ENCODE measurements around the gene PMFBP1. TPM values are rescaled to one million over a fixed set of nuclear protein-coding genes. Genes with fewer than 3 reads are reported as not detected.

The PMFBP1 gene
- total RNA-seq, 2 experiments from 2014 or later, result 2.0 to 3.1 TPM

DNA sequence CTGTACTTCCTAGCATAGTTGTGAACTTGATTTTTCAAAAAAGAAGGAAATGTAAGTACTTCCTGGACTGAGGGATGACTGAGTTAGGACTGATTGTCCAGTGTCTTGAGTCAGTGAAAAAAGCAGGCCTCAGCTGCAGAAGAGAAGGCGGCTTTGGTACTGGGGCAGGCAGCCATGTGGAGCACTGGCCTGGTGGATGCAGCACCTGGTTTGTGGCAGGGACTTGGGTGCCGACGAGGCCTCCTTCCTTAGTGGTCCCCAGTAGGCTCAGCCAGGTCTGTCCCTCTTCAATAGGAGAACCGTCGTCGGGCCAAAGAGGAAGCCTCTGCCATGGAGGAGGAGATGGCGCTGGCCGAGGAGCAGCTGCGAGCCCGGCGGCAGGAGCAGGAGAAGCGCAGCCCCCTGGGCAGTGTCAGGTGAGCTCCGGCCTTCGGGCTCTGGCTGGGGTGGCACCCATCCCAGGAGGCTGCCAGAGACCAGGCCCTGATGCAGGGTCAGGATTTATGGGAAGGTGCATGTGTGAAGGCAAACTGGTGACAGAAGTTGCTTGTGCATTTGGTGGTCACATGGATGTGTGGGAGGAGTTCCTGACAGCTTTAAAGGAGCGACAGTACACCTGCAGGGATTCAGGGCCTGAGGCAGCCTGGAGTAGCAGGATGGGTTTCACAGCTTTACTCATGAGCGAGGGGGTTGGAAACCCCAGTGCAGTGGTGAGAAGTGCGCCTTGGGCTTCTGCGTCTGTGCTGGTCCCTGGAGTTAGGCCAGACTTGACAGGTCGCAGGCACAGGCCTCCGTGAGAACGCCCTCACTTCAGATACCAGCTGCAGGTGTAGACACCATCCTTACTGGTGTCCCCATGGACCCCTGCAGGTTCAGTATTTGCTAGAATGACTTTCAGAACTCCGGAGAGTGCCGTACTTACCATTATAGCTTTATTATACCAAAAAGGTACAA, 61.0 kb downstream of the PMFBP1 start:
- no peak overlapping the region for H3K27ac ChIP-seq (ENCODE audit: low read depth, low read length, poor library complexity, severe bottlenecking)
- H2AFZ ChIP-seq (ENCODE audit: low read length), result no peak overlapping the region
- DNase-seq (ENCODE audit: low spot score), result no peak
- H3K4me2 ChIP-seq (ENCODE audit: low read length), result no peak overlapping the region
- no peaks in the 10 kb centered on the region for H3K4me1 ChIP-seq (ENCODE audit: insufficient read depth, low read length, poor library complexity, severe bottlenecking)
- no peaks in the 10 kb centered on the region for H3K9me3 ChIP-seq (ENCODE audit: low read length)
- H3K36me3 ChIP-seq (ENCODE audit: insufficient read depth, low read length), result peaks cover 81% of the 10 kb centered on the region
- no peak overlapping the region for H3K4me3 ChIP-seq (ENCODE audit: low read depth, low read length, poor library complexity, severe bottlenecking)
- TF ChIP-seq EZH2phosphoT487 (IDR thresholded peaks at IDR 0.05; ENCODE audit: borderline replicate concordance, low read depth, low read length), result no peak
- TF ChIP-seq, protein P1, sequence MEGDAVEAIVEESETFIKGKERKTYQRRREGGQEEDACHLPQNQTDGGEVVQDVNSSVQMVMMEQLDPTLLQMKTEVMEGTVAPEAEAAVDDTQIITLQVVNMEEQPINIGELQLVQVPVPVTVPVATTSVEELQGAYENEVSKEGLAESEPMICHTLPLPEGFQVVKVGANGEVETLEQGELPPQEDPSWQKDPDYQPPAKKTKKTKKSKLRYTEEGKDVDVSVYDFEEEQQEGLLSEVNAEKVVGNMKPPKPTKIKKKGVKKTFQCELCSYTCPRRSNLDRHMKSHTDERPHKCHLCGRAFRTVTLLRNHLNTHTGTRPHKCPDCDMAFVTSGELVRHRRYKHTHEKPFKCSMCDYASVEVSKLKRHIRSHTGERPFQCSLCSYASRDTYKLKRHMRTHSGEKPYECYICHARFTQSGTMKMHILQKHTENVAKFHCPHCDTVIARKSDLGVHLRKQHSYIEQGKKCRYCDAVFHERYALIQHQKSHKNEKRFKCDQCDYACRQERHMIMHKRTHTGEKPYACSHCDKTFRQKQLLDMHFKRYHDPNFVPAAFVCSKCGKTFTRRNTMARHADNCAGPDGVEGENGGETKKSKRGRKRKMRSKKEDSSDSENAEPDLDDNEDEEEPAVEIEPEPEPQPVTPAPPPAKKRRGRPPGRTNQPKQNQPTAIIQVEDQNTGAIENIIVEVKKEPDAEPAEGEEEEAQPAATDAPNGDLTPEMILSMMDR (conservative IDR thresholded peaks at IDR 0.05; ENCODE audit: low read length), result no peak
- BruUV-seq (replicated peaks), result no TSS peak
- ChIA-PET CTCF (ENCODE audit: unreplicated experiment) (no interaction called here), POLR2A (no interaction called here)
- H3K9me2 ChIP-seq (ENCODE audit: insufficient read depth, low read length), result no peaks in the 10 kb centered on the region
- intact Hi-C loops (cut with micrococcal nuclease; ENCODE audit: unreplicated experiment), result no loop called here
- no peaks in the 10 kb centered on the region for H3K79me2 ChIP-seq (ENCODE audit: insufficient read depth, low read depth, low read length)
- H4K20me1 ChIP-seq (ENCODE audit: insufficient read depth, low read length), result no peaks in the 10 kb centered on the region

DNA sequence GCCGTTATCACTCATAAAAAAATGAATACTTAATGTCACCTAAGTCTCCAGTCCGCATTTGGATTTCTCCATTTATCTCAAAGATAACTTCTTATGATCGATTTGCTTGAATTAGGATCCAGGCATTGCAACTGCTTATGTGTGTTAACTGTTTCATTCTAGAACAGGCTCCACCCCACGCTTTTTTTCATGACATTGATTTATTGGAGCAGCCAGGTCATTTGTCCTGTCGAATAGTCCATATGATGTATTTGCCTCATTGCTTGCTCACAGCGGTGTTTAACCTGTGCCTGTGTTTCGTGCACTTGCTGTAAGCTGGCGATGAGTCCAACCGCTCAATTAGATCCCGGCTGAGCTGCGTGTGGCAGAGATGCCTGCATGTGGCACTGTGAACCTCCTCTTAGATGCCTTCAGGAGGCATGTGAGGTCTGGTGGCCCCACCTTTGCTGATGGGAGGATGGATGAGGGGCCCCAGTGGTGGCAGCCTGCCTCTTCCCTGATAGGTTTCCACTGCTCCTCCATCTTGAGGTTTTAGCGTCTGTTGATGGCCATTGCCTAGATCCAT, 61.9 kb downstream of the PMFBP1 start:
- no peak overlapping the region for H2AFZ ChIP-seq (ENCODE audit: low read length)
- intact Hi-C loops (cut with micrococcal nuclease; ENCODE audit: unreplicated experiment), result no loop called here
- H3K9me2 ChIP-seq (ENCODE audit: insufficient read depth, low read length), result no peaks in the 10 kb centered on the region
- H3K27ac ChIP-seq (ENCODE audit: low read depth, low read length, poor library complexity, severe bottlenecking), result no peak overlapping the region
- DNase-seq (ENCODE audit: low spot score), result no peak
- H3K4me2 ChIP-seq (ENCODE audit: low read length), result no peak overlapping the region
- H4K20me1 ChIP-seq (ENCODE audit: insufficient read depth, low read length), result no peaks in the 10 kb centered on the region
- ChIA-PET POLR2A (no interaction called here), CTCF (ENCODE audit: unreplicated experiment) (no interaction called here)
- no TSS peak for BruUV-seq (replicated peaks)
- H3K9me3 ChIP-seq (ENCODE audit: low read length), result no peaks in the 10 kb centered on the region
- H3K79me2 ChIP-seq (ENCODE audit: insufficient read depth, low read depth, low read length), result no peaks in the 10 kb centered on the region
- no peak overlapping the region for H3K4me3 ChIP-seq (ENCODE audit: low read depth, low read length, poor library complexity, severe bottlenecking)
- peaks cover 90% of the 10 kb centered on the region for H3K36me3 ChIP-seq (ENCODE audit: insufficient read depth, low read length)
- H3K4me1 ChIP-seq (ENCODE audit: insufficient read depth, low read length, poor library complexity, severe bottlenecking), result no peaks in the 10 kb centered on the region
- TF ChIP-seq, protein P1 (conservative IDR thresholded peaks at IDR 0.05; ENCODE audit: low read length), result no peak
- no peak for TF ChIP-seq EZH2phosphoT487 (IDR thresholded peaks at IDR 0.05; ENCODE audit: borderline replicate concordance, low read depth, low read length)

DNA sequence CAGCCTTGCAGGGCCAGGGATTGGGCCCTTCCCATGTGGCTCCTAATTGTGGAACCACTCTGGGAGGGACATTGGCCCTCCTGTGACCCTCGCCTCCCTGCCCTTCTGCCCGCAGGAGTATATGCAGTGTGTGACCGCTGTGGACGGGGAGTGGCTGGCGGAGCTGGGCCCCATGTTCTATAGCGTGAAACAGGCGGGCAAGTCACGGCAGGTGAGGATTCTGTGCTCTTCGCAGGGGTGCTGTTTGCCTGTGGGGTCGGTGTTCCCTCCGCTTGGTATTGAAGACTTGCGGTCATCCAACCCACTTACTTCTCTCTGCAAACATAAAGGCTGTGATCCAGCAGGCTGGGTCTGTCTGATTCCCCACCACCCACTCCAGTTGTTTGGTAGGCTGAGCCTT, 62.7 kb downstream of the PMFBP1 start:
- H2AFZ ChIP-seq (ENCODE audit: low read length), result no peak overlapping the region
- POLR2A ChIA-PET, result no interaction called here
- no TSS peak for BruUV-seq (replicated peaks)

More for the DNA sequence above, 62.7 kb downstream of the PMFBP1 start:
- no peak overlapping the region for H3K4me2 ChIP-seq (ENCODE audit: low read length)
- H3K4me3 ChIP-seq (ENCODE audit: low read depth, low read length, poor library complexity, severe bottlenecking), result no peak overlapping the region
- no peaks in the 10 kb centered on the region for H3K9me2 ChIP-seq (ENCODE audit: insufficient read depth, low read length)
- no peaks in the 10 kb centered on the region for H3K9me3 ChIP-seq (ENCODE audit: low read length)
- no peaks in the 10 kb centered on the region for H3K79me2 ChIP-seq (ENCODE audit: insufficient read depth, low read depth, low read length)
- H4K20me1 ChIP-seq (ENCODE audit: insufficient read depth, low read length), result no peaks in the 10 kb centered on the region
- no peak for DNase-seq (ENCODE audit: low spot score)
- H3K4me1 ChIP-seq (ENCODE audit: insufficient read depth, low read length, poor library complexity, severe bottlenecking), result no peaks in the 10 kb centered on the region
- TF ChIP-seq EZH2phosphoT487 (IDR thresholded peaks at IDR 0.05; ENCODE audit: borderline replicate concordance, low read depth, low read length), result no peak
- H3K36me3 ChIP-seq (ENCODE audit: insufficient read depth, low read length), result peaks cover 97% of the 10 kb centered on the region
- no peak overlapping the region for H3K27ac ChIP-seq (ENCODE audit: low read depth, low read length, poor library complexity, severe bottlenecking)
- CTCF ChIA-PET (ENCODE audit: unreplicated experiment), result no interaction called here
- intact Hi-C loops (cut with micrococcal nuclease; ENCODE audit: unreplicated experiment), result no loop called here

All from OCI-LY7 (cell line).